ENCODE results near the gene TTLL7.

TTLL7 gene

DNA sequence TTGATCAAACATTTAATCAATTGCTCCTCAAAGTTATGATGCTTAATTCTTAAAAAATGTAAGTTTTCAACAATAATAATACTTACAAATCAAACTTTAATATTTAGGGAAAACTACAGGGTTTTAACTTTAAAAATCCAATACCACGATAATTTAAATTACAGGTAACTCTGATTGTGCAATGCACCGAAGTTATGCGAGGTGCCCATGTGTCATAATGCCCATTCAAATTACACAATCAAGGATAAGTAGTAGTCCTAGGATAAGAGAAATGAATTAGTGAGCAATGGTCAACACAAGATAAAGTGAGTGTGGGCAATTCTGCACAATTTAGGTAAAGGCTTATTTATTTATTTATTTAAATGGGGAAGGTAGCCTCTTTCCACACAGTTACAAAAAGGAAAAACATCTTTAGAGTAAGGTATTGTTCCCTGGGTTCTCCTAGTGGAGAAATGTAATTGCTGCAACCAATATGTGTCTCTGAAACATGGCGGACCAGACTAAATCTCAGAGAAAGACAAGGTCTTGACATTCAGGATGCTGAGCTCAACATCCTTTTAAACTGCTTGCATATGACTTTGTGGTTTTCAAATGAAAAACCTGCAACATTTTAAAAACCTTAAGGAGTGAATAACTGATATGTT is 164.2 kb downstream of the TTLL7 start:
- no peak for DNase-seq
- TF ChIP-seq EZH2 (optimal IDR thresholded peaks at IDR 0.05; ENCODE audit: low read depth, low read length) (no peak), EZH2phosphoT487 (IDR thresholded peaks at IDR 0.05; ENCODE audit: low read length) (no peak)
- TF ChIP-seq, protein P1, sequence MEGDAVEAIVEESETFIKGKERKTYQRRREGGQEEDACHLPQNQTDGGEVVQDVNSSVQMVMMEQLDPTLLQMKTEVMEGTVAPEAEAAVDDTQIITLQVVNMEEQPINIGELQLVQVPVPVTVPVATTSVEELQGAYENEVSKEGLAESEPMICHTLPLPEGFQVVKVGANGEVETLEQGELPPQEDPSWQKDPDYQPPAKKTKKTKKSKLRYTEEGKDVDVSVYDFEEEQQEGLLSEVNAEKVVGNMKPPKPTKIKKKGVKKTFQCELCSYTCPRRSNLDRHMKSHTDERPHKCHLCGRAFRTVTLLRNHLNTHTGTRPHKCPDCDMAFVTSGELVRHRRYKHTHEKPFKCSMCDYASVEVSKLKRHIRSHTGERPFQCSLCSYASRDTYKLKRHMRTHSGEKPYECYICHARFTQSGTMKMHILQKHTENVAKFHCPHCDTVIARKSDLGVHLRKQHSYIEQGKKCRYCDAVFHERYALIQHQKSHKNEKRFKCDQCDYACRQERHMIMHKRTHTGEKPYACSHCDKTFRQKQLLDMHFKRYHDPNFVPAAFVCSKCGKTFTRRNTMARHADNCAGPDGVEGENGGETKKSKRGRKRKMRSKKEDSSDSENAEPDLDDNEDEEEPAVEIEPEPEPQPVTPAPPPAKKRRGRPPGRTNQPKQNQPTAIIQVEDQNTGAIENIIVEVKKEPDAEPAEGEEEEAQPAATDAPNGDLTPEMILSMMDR (IDR thresholded peaks at IDR 0.05; ENCODE audit: low read length) = no peak

DNA sequence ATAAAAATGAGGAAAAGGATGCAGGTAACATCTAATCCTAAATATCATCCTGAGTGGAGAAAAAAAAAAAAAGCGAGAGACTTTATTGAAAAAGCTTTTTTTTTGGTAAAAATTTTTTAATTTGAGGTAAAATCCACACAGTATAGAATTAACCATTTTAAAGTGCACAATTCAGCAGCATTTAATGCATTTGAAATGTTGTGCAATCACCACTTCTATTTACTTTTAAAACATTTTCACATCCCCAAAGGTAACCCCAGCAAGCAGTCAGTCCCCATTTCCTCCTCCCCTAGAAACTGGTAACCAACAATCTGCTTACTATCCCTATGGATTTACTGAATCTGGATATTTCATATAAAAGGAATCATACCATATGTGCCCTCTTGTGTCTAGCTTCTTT is 166.7 kb downstream of the TTLL7 start:
- Histone ChIP-seq H3K4me1 (ENCODE audit: low read length) (no peaks in the 10 kb centered on the region), H3K4me2 (ENCODE audit: low read depth, low read length) (no peak overlapping the region), H2AFZ (ENCODE audit: low read length) (no peak overlapping the region), H3K4me3 (ENCODE audit: low read length) (no peak overlapping the region), H3F3A (ENCODE audit: insufficient read depth, low read length) (no peaks in the 10 kb centered on the region), H4K20me1 (ENCODE audit: insufficient read depth, low read length) (no peaks in the 10 kb centered on the region), H3K27me3 (replicated peaks; ENCODE audit: insufficient read depth, low read length) (no peaks in the 10 kb centered on the region), H3K9ac (ENCODE audit: low read length) (no peak overlapping the region), H3K27ac (ENCODE audit: low read length) (no peak overlapping the region), H3K9me2 (replicated peaks; ENCODE audit: insufficient read depth, low read length) (no peaks in the 10 kb centered on the region), H3K36me3 (replicated peaks; ENCODE audit: insufficient read depth, low read length) (no peaks in the 10 kb centered on the region), H3K79me2 (ENCODE audit: low read length) (no peaks in the 10 kb centered on the region), H3K9me3 (replicated peaks; ENCODE audit: insufficient read depth, low read length) (no peaks in the 10 kb centered on the region)
- TF ChIP-seq EZH2 (optimal IDR thresholded peaks at IDR 0.05; ENCODE audit: low read depth, low read length) = no peak
- TF ChIP-seq EZH2phosphoT487 (IDR thresholded peaks at IDR 0.05; ENCODE audit: low read length) = no peak
- TF ChIP-seq, protein P1 (IDR thresholded peaks at IDR 0.05; ENCODE audit: low read length) = no peak
- DNase-seq = no peak

More for the DNA sequence above, 164.2 kb downstream of the TTLL7 start:
- H3K4me1 ChIP-seq (ENCODE audit: low read length) = no peaks in the 10 kb centered on the region
- H3K4me2 ChIP-seq (ENCODE audit: low read depth, low read length) = no peak overlapping the region
- no peak overlapping the region for H3K9ac ChIP-seq (ENCODE audit: low read length)
- H3K9me2 ChIP-seq (replicated peaks; ENCODE audit: insufficient read depth, low read length) = no peaks in the 10 kb centered on the region
- no peaks in the 10 kb centered on the region for H3F3A ChIP-seq (ENCODE audit: insufficient read depth, low read length)
- H3K27me3 ChIP-seq (replicated peaks; ENCODE audit: insufficient read depth, low read length) = no peaks in the 10 kb centered on the region
- H4K20me1 ChIP-seq (ENCODE audit: insufficient read depth, low read length) = no peaks in the 10 kb centered on the region
- H3K36me3 ChIP-seq (replicated peaks; ENCODE audit: insufficient read depth, low read length) = no peaks in the 10 kb centered on the region
- H3K79me2 ChIP-seq (ENCODE audit: low read length) = no peaks in the 10 kb centered on the region
- no peak overlapping the region for H2AFZ ChIP-seq (ENCODE audit: low read length)
- H3K9me3 ChIP-seq (replicated peaks; ENCODE audit: insufficient read depth, low read length) = no peaks in the 10 kb centered on the region
- no peak overlapping the region for H3K27ac ChIP-seq (ENCODE audit: low read length)
- no peak overlapping the region for H3K4me3 ChIP-seq (ENCODE audit: low read length)

DNA sequence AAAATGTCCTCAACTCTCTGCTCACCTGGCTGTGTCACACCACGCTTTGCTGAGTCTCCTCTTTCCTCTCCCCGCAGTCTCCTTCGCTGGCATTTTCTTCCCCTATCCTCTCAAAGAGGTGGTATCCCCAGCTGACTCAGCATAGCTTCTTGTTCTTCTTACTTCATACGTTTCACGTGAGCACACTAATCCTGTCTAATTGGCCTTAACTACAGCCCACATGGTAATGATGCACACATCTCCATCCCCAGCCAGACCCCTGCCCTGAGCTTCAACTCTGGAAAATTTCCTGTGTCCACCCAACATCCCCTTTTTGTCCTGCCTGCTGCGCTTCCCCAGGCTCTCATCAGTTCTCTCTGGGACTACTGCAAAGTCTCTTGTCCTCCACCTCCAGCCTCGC is 169.8 kb downstream of the TTLL7 start:
- Histone ChIP-seq H3K27ac (ENCODE audit: low read length) (no peak overlapping the region), H4K20me1 (ENCODE audit: insufficient read depth, low read length) (no peaks in the 10 kb centered on the region), H3K4me1 (ENCODE audit: low read length) (no peaks in the 10 kb centered on the region), H3K9me2 (replicated peaks; ENCODE audit: insufficient read depth, low read length) (no peaks in the 10 kb centered on the region), H3K4me2 (ENCODE audit: low read depth, low read length) (no peak overlapping the region), H3K9me3 (replicated peaks; ENCODE audit: insufficient read depth, low read length) (no peaks in the 10 kb centered on the region), H3K27me3 (replicated peaks; ENCODE audit: insufficient read depth, low read length) (no peaks in the 10 kb centered on the region), H3K36me3 (replicated peaks; ENCODE audit: insufficient read depth, low read length) (no peaks in the 10 kb centered on the region), H3K9ac (ENCODE audit: low read length) (no peak overlapping the region), H3K4me3 (ENCODE audit: low read length) (no peak overlapping the region), H2AFZ (ENCODE audit: low read length) (no peak overlapping the region), H3K79me2 (ENCODE audit: low read length) (no peaks in the 10 kb centered on the region), H3F3A (ENCODE audit: insufficient read depth, low read length) (no peaks in the 10 kb centered on the region)
- no peak for DNase-seq
- TF ChIP-seq, protein P1 (IDR thresholded peaks at IDR 0.05; ENCODE audit: low read length) = no peak
- TF ChIP-seq EZH2phosphoT487 (IDR thresholded peaks at IDR 0.05; ENCODE audit: low read length) (no peak), EZH2 (optimal IDR thresholded peaks at IDR 0.05; ENCODE audit: low read depth, low read length) (no peak)
